SK-N-MC (cell line): ENCODE results near the gene NOXO1.

Experiments used
- DNase-seq: peaks from one replicate; pipeline ENCODE4 v3.0.0-alpha.2; 2011; ENCODE audit warnings: low read depth, low spot score
- H3K27ac ChIP-seq: fragments of 200-600 bp; sonication (generic); 2 replicates; pipeline ENCODE4 v1.5.1; 2016; ENCODE audit warnings: mixed run types
- H3K36me3 ChIP-seq: fragments of 200-600 bp; sonication (generic); 2 replicates; pipeline ENCODE4 v1.6.1; 2017; ENCODE audit warnings: antibody characterized with exemption, low read length, mixed read lengths; ENCODE audit not compliant: insufficient read depth
- H3K4me3 ChIP-seq: fragments of 200-600 bp; sonication (generic); 2 replicates; pipeline ENCODE4 v1.5.1; 2016
- H3K9ac ChIP-seq: fragments of 200-600 bp; sonication (generic); 2 replicates; pipeline ENCODE4 v1.8.0; 2017; ENCODE audit warnings: mixed run types, mixed read lengths; ENCODE audit not compliant: insufficient read length
- H3K9me3 ChIP-seq: fragments of 200-600 bp; sonication (generic); 2 replicates; pipeline ENCODE4 v1.6.1; 2017; ENCODE audit warnings: low read depth, mild to moderate bottlenecking, antibody characterized with exemption, low read length, moderate library complexity, mixed read lengths
- EZH2 ChIP-seq: fragments of 200-600 bp; sonication (generic); IDR thresholded peaks from one replicate; pipeline ENCODE4 v1.6.1; 2017; ENCODE audit warnings: antibody characterized with exemption
- FOXP2 ChIP-seq: optimal IDR thresholded peaks from 2 replicates; pipeline ENCODE3; 2011; ENCODE audit warnings: mild to moderate bottlenecking, moderate library complexity; ENCODE audit not compliant: insufficient read depth; ENCODE audit errors: extremely low read length, control extremely low read depth
- POLR2AphosphoS5 ChIP-seq: IDR thresholded peaks from 2 replicates; pipeline ENCODE4 v1.6.1; 2012; ENCODE audit warnings: mild to moderate bottlenecking, low read depth, low read length, borderline replicate concordance

NOXO1 gene

DNA sequence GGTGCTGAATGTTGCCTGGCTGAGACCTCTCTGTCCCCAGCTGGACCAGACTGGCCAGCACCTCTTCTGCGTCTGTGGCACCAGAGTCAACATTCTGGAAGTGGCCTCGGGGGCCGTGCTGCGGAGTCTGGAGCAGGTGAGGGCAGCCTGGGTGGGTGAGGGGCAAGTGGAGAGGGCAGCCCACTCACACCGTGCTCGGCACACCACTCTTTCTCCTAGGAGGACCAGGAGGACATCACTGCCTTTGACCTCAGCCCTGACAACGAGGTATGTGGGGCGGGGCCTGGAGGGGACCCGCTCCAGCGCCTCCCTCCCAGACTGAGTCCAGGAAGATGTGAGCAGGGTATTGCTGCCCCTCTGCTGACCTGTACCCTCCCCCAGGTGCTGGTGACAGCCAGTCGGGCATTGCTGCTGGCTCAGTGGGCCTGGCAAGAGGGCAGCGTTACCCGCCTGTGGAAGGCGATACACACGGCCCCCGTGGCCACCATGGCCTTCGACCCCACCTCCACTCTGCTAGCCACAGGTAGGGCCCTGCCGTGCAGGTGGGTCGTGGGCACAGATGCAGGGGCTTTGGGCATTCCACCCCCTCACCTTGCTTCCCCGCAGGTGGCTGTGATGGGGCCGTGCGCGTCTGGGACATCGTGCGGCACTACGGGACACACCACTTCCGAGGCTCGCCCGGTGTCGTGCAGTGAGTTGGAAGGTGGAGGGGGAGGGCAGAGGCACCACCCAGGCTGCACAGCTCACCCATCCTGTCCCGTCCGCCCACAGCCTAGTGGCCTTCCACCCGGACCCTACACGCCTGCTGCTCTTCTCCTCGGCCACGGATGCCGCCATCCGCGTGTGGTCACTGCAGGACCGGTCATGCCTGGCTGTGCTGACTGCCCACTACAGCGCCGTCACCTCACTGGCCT, 6.9 kb downstream of the NOXO1 start:
- no peak overlapping the region for H3K27ac ChIP-seq
- no peak overlapping the region for H3K9ac ChIP-seq
- no peak for TF ChIP-seq POLR2AphosphoS5
- TF ChIP-seq FOXP2: no peak
- TF ChIP-seq EZH2: no peak
- H3K4me3 ChIP-seq: no peak overlapping the region
- DNase-seq: no peak
- peaks cover 37% of the 10 kb centered on the region; the same call in 1 of the 2 replicates for H3K36me3 ChIP-seq
- H3K9me3 ChIP-seq: no peaks in the 10 kb centered on the region

DNA sequence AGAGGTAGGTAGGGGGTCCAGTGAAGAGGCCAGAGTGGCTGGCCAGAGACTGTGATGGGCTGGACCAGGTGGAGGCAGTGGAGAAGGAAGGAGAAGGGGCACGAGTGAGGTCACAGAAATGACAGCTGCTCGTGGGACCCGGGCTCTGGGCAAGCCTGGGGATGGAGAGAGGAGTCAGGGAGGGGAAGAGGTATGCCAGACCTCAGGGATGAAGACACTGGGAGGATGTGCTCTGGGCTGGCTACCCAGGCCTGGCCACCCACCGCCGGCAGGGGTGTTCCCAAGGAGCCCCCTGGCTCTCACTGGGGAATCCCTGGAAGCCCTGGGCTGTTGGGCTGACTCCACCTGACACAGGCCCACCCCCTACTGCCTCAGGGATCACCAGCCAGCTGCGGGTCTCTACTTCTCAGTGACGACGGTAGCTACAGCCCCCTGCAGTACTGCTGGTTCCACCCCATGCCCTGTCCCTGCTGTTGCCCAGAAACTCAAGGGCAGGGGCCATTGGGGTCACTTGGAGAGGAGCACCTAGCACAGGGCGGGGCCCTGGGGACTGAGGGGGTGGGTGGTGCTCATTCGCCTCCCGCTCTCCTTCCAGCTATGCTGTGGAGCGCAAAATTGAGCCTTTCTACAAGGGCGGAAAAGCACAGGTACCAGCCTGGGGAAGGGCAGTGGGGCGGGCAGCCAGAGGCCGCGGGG, 7.7 kb downstream of the NOXO1 start:
- TF ChIP-seq FOXP2 (no peak), EZH2 (no peak), POLR2AphosphoS5 (no peak)
- Histone ChIP-seq H3K36me3 (peaks cover 36% of the 10 kb centered on the region; the same call in 1 of the 2 replicates), H3K9me3 (no peaks in the 10 kb centered on the region), H3K4me3 (no peak overlapping the region), H3K27ac (no peak overlapping the region), H3K9ac (no peak overlapping the region)
- DNase-seq: no peak

DNA sequence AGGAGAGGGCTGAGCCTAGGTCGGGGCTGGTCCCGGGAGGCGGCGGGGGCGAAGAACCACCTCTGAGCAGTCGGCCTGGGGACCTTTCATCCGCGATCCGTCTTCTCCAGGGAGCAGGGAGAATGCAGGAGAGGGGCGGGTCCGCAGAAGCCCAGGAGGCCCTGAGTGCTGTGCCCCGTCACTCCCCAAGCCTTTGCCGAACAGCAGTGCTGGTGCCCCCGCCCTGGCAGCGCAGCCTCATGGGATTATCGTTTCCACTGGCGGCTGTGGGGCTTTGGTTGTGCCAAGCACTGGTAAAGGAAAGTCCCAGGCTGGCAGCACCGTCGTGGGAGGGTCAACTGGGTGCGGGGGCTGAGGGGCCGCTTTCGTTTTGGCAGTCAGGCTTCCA, 8.8 kb downstream of the NOXO1 start:
- Histone ChIP-seq H3K4me3 (peak overlapping the region; percentile 81), H3K9me3 (no peaks in the 10 kb centered on the region), H3K36me3 (peaks cover 29% of the 10 kb centered on the region; the same call in 1 of the 2 replicates), H3K27ac (peak overlapping the region; percentile 48; the same call in 1 of the 2 replicates), H3K9ac (peak overlapping the region; percentile 91)
- TF ChIP-seq POLR2AphosphoS5 (no peak), FOXP2 (no peak), EZH2 (no peak)
- no peak for DNase-seq

DNA sequence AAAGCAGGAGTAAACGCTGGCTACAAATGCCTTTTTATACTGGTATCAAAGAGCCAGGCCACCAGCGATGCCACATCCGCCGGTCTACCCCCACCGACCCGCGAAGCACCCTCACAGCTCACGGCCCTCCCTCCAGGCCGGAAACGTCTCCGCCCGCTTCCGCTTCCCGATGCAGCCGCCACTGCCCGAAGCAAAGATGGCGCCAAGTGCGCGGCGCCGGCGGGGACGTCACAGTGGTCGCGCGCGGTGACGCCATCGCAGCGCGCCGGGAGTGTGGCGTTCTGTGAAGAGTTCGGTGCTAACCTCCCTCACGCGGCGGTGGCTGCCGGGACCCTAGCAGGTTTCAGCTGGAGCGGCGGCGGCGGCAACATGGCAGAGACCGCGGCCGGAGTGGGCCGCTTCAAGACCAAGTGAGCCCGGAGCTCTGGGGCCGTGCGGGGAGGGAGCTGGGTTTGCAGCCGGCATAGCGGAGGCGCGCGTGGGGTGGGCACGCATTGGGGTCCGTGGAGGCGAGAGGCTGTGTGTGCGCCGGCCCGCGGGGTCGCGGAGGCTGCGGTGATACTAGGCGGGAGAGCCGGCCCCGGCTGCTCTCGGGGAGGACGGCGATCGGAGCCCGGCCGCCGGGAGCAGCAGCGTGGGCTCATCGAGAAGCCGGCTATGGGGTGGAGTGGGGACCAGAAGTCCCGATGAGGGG, 9.3 kb downstream of the NOXO1 start, which contains the start of gene TBL3:
Gene TBL3 (plus strand): TSS at position 258 of the 694 bp plus-strand sequence. CDS start 112 bp downstream, at position 370.
- H3K9me3 ChIP-seq: no peaks in the 10 kb centered on the region
- peak within 1 kb of the TSS; percentile 91 for H3K9ac ChIP-seq
- peak within 1 kb of the TSS; percentile 81 for H3K4me3 ChIP-seq
- TF ChIP-seq POLR2AphosphoS5 (peak; percentile 91), EZH2 (no peak), FOXP2 (peak; percentile 94)
- no peak for DNase-seq
- peaks cover 23% of the 10 kb centered on the region; the same call in 1 of the 2 replicates for H3K36me3 ChIP-seq
- peak within 1 kb of the TSS; percentile 62; the same call in 1 of the 2 replicates for H3K27ac ChIP-seq

DNA sequence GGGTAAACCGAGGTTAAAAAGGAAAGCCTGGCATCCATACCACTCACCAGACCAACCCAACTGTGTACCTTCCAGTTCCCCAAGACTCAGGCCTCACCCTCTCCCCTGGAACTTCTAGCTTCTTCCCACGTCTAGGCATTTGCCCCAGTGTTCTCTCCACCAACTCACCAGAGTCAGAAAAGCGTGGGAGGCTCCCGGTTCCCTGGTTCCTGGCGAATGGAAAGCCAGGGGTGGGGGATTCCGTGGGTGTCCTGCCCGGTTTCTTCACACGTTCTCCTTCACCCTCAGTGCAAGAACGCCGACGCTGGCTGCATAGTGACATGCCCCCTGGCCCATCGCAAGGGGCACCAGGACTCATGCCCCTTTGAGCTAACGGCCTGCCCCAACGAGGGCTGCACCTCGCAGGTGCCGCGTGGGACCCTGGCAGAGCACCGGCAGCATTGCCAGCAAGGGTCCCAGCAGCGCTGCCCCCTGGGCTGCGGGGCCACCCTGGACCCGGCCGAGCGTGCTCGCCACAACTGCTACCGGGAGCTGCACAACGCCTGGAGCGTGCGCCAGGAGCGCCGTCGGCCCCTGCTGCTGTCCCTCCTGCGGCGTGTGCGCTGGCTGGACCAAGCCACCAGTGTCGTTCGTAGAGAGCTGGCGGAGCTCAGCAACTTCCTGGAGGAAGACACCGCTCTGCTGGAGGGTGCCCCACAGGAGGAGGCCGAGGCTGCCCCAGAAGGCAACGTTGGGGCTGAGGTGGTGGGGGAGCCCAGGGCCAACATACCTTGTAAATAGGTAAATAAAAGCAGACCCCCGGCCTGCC, 12.9 kb downstream of the NOXO1 start:
- H3K9me3 ChIP-seq: no peaks in the 10 kb centered on the region

DNA sequence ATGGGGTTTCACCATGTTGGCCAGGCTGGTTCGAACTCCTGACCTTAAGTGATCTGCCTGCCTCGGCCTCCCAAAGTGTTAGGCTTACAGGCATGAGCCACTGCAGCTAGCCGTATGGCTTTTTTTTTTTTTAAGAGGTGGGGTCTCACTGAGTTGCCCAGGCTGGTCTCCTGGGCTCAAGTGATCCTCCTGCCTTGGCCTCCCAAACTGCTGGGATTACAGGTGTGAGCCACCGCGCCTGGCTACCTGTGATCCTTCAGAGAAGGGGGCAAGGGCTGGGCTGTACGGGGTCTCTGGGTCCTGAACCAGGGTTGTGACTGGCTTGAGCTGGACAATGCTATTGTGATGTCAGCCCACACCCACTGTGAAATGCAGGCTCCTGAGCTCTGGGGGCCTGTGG, 14.8 kb downstream of the NOXO1 start, which contains the start of gene RNF151:
Gene RNF151 (plus strand): TSS at position 397 of the 400 bp plus-strand sequence. CDS start 26 bp downstream, outside the sequence.
- peak within 1 kb of the TSS; percentile 94 for H3K4me3 ChIP-seq
- TF ChIP-seq POLR2AphosphoS5: no peak
- no peak for TF ChIP-seq EZH2
- no peak for TF ChIP-seq FOXP2
- H3K9me3 ChIP-seq: no peaks in the 10 kb centered on the region
- DNase-seq: no peak
- H3K27ac ChIP-seq: no peak within 1 kb of the TSS
- peaks cover 27% of the 10 kb centered on the region for H3K36me3 ChIP-seq
- peak within 1 kb of the TSS; percentile 95 for H3K9ac ChIP-seq

More for the DNA sequence above, 12.9 kb downstream of the NOXO1 start:
- no peak for TF ChIP-seq EZH2
- no peak for TF ChIP-seq POLR2AphosphoS5
- TF ChIP-seq FOXP2: no peak
- peaks cover 9% of the 10 kb centered on the region for H3K36me3 ChIP-seq
- no peak overlapping the region for H3K9ac ChIP-seq
- H3K4me3 ChIP-seq: no peak overlapping the region
- no peak for DNase-seq
- H3K27ac ChIP-seq: no peak overlapping the region

DNA sequence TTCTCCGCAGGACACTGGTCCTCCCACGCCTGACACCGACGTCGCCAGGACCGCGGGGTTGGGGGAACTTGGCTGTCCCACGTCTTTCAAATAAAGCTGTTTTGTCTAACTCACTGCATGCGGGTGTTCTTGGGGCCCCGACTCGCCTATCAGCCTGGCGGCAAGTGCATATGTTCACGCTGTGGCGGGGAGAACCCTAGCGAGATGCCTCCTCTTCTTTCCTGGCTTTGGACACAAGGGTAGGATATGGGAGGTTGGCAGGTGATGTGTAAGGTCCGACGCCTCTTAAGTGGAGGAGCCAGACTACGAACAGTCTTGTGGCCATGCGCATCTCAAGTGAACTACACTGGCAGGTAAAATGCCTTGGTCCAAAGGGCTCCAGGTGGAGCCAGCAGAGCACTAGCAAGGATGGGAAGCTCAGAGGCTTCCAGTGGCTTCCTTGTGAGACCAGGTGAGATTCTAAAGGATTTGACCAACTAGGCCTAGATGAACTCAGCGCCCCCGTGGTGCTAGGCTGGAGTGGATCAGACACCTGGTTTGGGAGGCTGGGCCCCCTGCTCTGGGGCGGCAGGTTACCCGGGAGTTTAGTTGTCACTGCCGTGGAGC, 15.8 kb downstream of the NOXO1 start:
- Histone ChIP-seq H3K9me3 (no peaks in the 10 kb centered on the region), H3K36me3 (peaks cover 27% of the 10 kb centered on the region), H3K9ac (peak overlapping the region; percentile 95), H3K27ac (peak overlapping the region; percentile 83), H3K4me3 (peak overlapping the region; percentile 94)
- DNase-seq: no peak
- no peak for TF ChIP-seq EZH2
- no peak for TF ChIP-seq POLR2AphosphoS5
- TF ChIP-seq FOXP2: no peak
